Measurements from ENCODE around the gene ROCK2. TPM values are rescaled to one million over a fixed set of nuclear protein-coding genes. Genes with fewer than 3 reads are reported as not detected.

The ROCK2 gene
- total and polyA plus RNA-seq, 2 donors (not counting 1 experiment from before 2014, with no cell fraction given): 32.0 to 58.1 TPM

GRCh38 chr2:11179196-11179595 lies 165.2 kb downstream of the ROCK2 start:
- Histone ChIP-seq H3K36me3 (ENCODE audit: control insufficient read depth, insufficient read depth, low read length) (no peaks in the 10 kb centered on the region), H4K20me1 (ENCODE audit: control insufficient read depth, extremely low read depth, insufficient read depth, low read length) (no peaks in the 10 kb centered on the region), H3K9ac (ENCODE audit: insufficient read depth, low read length) (no peak overlapping the region), H3K4me2 (ENCODE audit: extremely low read depth, insufficient read depth, low read length) (no peak overlapping the region), H3K9me3 (ENCODE audit: control insufficient read depth, insufficient read depth, low read depth, low read length) (no peaks in the 10 kb centered on the region), H3K4me1 (ENCODE audit: control insufficient read depth, extremely low read depth, insufficient read depth, low read length) (peaks cover 2% of the 10 kb centered on the region), H2AFZ (ENCODE audit: low read length) (no peak overlapping the region), H3K27ac (ENCODE audit: insufficient read depth, low read length) (no peak overlapping the region), H3K79me2 (ENCODE audit: control insufficient read depth, insufficient read depth, low read length) (no peaks in the 10 kb centered on the region), H3K4me3 (replicated peaks in 1 of 4; ENCODE audit: control extremely low read depth in 1 of 4, insufficient read depth in 1 of 4, low read depth in 3 of 4, low read length in 4 of 4) (no peak overlapping the region), H3K27me3 (ENCODE audit: control insufficient read depth, insufficient read depth, low read length) (no peaks in the 10 kb centered on the region)
- no peak for DNase-seq (ENCODE audit: low read depth in 2 of 2)
- TF ChIP-seq CTCF (conservative IDR thresholded peaks at IDR 0.05 in 1 of 2, IDR thresholded peaks at IDR 0.05 in 1 of 2; ENCODE audit: low read depth in 1 of 2, low read length in 2 of 2): no peak
- TF ChIP-seq EZH2 (IDR thresholded peaks at IDR 0.05; ENCODE audit: low read length, missing control alignments): no peak

GRCh38 chr2:11177871-11178690 lies 166.4 kb downstream of the ROCK2 start:
- peak; percentile 29 to 37 for DNase-seq (ENCODE audit: low read depth in 2 of 2)
- Histone ChIP-seq H3K27ac (ENCODE audit: insufficient read depth, low read length) (no peak overlapping the region), H3K36me3 (ENCODE audit: control insufficient read depth, insufficient read depth, low read length) (no peaks in the 10 kb centered on the region), H3K9me3 (ENCODE audit: control insufficient read depth, insufficient read depth, low read depth, low read length) (no peaks in the 10 kb centered on the region), H3K4me2 (ENCODE audit: extremely low read depth, insufficient read depth, low read length) (no peak overlapping the region), H4K20me1 (ENCODE audit: control insufficient read depth, extremely low read depth, insufficient read depth, low read length) (no peaks in the 10 kb centered on the region), H3K27me3 (ENCODE audit: control insufficient read depth, insufficient read depth, low read length) (no peaks in the 10 kb centered on the region), H3K9ac (ENCODE audit: insufficient read depth, low read length) (no peak overlapping the region), H3K4me3 (replicated peaks in 1 of 4; ENCODE audit: control extremely low read depth in 1 of 4, insufficient read depth in 1 of 4, low read depth in 3 of 4, low read length in 4 of 4) (no peak overlapping the region), H2AFZ (ENCODE audit: low read length) (no peak overlapping the region), H3K79me2 (ENCODE audit: control insufficient read depth, insufficient read depth, low read length) (no peaks in the 10 kb centered on the region), H3K4me1 (ENCODE audit: control insufficient read depth, extremely low read depth, insufficient read depth, low read length) (peaks cover 2% of the 10 kb centered on the region)
- TF ChIP-seq EZH2 (IDR thresholded peaks at IDR 0.05; ENCODE audit: low read length, missing control alignments) (no peak), CTCF (conservative IDR thresholded peaks at IDR 0.05 in 1 of 2, IDR thresholded peaks at IDR 0.05 in 1 of 2; ENCODE audit: low read depth in 1 of 2, low read length in 2 of 2) (no peak)

GRCh38 chr2:11175293-11175795 lies 169.1 kb downstream of the ROCK2 start:
- Histone ChIP-seq H4K20me1 (ENCODE audit: control insufficient read depth, extremely low read depth, insufficient read depth, low read length) (no peaks in the 10 kb centered on the region), H3K27ac (ENCODE audit: insufficient read depth, low read length) (no peak overlapping the region), H3K4me3 (replicated peaks in 1 of 4; ENCODE audit: control extremely low read depth in 1 of 4, insufficient read depth in 1 of 4, low read depth in 3 of 4, low read length in 4 of 4) (no peak overlapping the region), H3K36me3 (ENCODE audit: control insufficient read depth, insufficient read depth, low read length) (no peaks in the 10 kb centered on the region), H2AFZ (ENCODE audit: low read length) (no peak overlapping the region), H3K9me3 (ENCODE audit: control insufficient read depth, insufficient read depth, low read depth, low read length) (no peaks in the 10 kb centered on the region), H3K4me2 (ENCODE audit: extremely low read depth, insufficient read depth, low read length) (no peak overlapping the region), H3K79me2 (ENCODE audit: control insufficient read depth, insufficient read depth, low read length) (no peaks in the 10 kb centered on the region), H3K27me3 (ENCODE audit: control insufficient read depth, insufficient read depth, low read length) (no peaks in the 10 kb centered on the region), H3K9ac (ENCODE audit: insufficient read depth, low read length) (no peak overlapping the region), H3K4me1 (ENCODE audit: control insufficient read depth, extremely low read depth, insufficient read depth, low read length) (peaks cover 2% of the 10 kb centered on the region)
- TF ChIP-seq CTCF (conservative IDR thresholded peaks at IDR 0.05 in 1 of 2, IDR thresholded peaks at IDR 0.05 in 1 of 2; ENCODE audit: low read depth in 1 of 2, low read length in 2 of 2) (no peak), EZH2 (IDR thresholded peaks at IDR 0.05; ENCODE audit: low read length, missing control alignments) (no peak)
- DNase-seq (ENCODE audit: low read depth in 2 of 2): peak; percentile 40 to 85
